ENCODE measurements around the gene CMTM4.
"Not testable (repeated sequence)": the region's sequence is repeated elsewhere in the genome, so short reads cannot be mapped to it uniquely, and the experiment has no call there.

CMTM4 gene

DNA sequence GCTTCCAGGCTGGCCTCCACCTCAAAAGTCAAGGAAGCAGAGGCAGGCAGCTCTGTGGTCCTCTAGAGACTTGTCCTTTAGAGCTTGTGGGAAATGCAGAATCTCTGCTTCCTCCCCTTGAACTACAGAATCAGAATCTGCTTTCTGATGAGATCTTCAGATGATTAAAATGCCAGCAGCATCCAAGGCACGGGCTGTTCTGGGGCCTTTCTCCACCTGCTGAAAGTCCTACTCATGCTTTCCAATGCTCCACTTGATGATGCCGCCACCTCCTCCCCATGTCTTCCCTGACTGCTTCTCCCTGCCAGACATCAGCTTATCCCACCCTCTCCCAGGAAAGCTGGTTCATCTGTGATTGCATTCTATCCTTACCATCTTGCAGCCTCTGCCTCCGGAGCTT, 58.7 kb downstream of the CMTM4 start:
- ChIA-PET CTCF (interaction anchor here (1.3 to 10.3 kb wide), 6 partner anchors 11 to 230 kb away, joined by 3 to 166 read pairs (median 6); no protein-coding TSS in a partner anchor), POLR2A (no interaction called here)
- DNase-seq (ENCODE audit: low read depth, low spot score): no peak
- no peak overlapping the region for H3K4me3 ChIP-seq (ENCODE audit: low read depth, low read length)
- TF ChIP-seq, protein P1, sequence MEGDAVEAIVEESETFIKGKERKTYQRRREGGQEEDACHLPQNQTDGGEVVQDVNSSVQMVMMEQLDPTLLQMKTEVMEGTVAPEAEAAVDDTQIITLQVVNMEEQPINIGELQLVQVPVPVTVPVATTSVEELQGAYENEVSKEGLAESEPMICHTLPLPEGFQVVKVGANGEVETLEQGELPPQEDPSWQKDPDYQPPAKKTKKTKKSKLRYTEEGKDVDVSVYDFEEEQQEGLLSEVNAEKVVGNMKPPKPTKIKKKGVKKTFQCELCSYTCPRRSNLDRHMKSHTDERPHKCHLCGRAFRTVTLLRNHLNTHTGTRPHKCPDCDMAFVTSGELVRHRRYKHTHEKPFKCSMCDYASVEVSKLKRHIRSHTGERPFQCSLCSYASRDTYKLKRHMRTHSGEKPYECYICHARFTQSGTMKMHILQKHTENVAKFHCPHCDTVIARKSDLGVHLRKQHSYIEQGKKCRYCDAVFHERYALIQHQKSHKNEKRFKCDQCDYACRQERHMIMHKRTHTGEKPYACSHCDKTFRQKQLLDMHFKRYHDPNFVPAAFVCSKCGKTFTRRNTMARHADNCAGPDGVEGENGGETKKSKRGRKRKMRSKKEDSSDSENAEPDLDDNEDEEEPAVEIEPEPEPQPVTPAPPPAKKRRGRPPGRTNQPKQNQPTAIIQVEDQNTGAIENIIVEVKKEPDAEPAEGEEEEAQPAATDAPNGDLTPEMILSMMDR (IDR thresholded peaks at IDR 0.05; ENCODE audit: insufficient read depth, low read length, missing control alignments): no peak

DNA sequence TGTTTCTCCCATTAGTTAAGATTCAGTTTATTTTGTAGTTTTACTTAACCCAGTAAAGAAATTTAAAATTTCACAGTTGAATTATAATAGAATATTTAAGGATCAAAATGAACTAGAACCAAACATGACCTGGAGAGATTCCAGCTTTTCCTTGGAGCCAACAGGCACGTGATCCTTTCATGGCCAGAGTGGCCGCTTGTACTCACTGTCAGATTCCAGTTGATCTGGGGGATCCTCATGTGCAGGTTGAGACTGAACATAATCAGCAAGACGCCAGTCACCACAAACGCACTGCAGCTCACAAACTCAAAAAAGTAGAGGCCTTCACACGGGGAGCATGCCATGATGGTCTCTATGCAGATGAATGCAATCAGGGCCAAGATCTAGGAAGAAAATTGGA, 60.3 kb downstream of the CMTM4 start:
- DNase-seq (ENCODE audit: low read depth, low spot score): no peak
- ChIA-PET CTCF (interaction anchor here (1.6 to 10.3 kb wide), 3 partner anchors 13 to 27 kb away, joined by 5 to 166 read pairs (median 15); no protein-coding TSS in a partner anchor), POLR2A (interaction anchor here (0.6 kb wide), 1 partner anchor 77 kb away, joined by 3 read pairs; no protein-coding TSS in a partner anchor)
- TF ChIP-seq, protein P1 (IDR thresholded peaks at IDR 0.05; ENCODE audit: insufficient read depth, low read length, missing control alignments): no peak
- H3K4me3 ChIP-seq (ENCODE audit: low read depth, low read length): no peak overlapping the region

DNA sequence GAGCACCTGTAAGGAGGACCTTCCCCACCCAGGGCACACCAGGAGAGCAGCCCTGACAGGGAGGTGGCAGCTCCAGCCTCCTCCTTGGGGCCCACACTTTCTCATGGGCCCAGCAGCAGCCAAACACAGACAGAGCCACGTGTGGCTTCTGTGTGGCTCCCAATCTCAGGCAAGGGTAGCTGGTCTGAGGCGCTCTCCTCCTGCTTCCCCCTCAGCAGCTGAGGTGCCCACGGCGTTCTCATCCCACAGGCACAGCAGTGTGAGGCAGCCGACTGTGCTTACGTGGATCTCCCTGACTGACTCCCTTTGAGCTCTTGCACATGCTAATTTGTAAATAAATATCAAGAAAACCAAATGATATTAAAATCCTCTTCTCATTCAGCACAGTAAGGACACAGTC, 61.1 kb downstream of the CMTM4 start:
- ChIA-PET POLR2A (interaction anchor here (0.6 kb wide), 1 partner anchor 78 kb away, joined by 3 read pairs; no protein-coding TSS in a partner anchor), CTCF (interaction anchor here (0.7 to 10.3 kb wide), 8 partner anchors 10 to 105 kb away, joined by 3 to 166 read pairs (median 4); no protein-coding TSS in a partner anchor)
- H3K4me3 ChIP-seq (ENCODE audit: low read depth, low read length): no peak overlapping the region
- no peak for DNase-seq (ENCODE audit: low read depth, low spot score)
- TF ChIP-seq, protein P1 (IDR thresholded peaks at IDR 0.05; ENCODE audit: insufficient read depth, low read length, missing control alignments): no peak

DNA sequence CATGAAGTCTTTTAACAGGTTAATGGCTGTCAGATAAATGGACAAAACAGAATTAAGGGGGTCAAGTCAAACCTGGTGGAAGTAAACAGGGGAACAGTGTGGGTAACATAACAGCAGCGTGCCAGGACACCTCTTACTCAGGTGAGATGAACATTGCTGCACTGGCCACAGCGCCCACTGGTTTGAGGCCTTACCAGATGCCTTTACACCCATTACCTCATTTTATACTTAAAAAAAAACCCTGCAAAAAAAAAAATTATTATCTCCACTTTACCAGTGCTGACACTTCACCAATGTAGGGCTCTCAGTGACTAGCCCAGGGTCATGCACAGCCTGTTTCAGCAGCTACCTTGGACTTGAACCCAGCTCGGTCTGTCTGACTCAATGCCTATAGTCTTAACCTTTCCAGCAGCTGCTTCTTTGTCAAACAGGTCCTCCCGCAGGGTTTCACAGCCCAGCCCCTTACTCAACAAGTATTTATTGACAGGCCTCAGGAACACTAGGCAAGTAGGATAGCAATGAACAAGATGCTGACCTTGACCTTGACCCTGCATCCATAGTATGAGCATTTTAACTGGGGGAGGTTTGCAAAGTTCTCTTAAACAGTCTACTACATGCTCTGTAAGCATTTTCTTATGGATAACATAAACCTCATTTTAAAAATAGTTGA, 61.9 kb downstream of the CMTM4 start:
- ChIA-PET CTCF (interaction anchor here (0.7 to 10.3 kb wide), 9 partner anchors 8 to 105 kb away, joined by 3 to 166 read pairs (median 4); no protein-coding TSS in a partner anchor), POLR2A (no interaction called here)
- DNase-seq (ENCODE audit: low read depth, low spot score): no peak
- TF ChIP-seq, protein P1 (IDR thresholded peaks at IDR 0.05; ENCODE audit: insufficient read depth, low read length, missing control alignments): no peak
- H3K4me3 ChIP-seq (ENCODE audit: low read depth, low read length): no peak overlapping the region

DNA sequence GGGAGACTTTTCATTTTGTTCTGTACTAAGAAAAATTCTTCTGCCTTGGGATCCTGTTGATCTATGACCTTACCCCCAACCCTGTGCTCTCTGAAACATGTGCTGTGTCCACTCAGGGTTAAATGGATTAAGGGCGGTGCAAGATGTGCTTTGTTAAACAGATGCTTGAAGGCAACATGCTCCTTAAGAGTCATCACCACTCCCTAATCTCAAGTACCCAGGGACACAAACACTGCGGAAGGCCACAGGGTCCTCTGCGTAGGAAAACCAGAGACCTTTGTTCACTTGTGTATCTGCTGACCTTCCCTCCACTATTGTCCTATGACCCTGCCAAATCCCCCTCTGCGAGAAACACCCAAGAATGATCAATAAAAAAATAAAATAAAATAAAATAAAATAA, 65.0 kb downstream of the CMTM4 start:
- POLR2A ChIA-PET; H3K4me3 ChIP-seq (ENCODE audit: low read depth, low read length); DNase-seq (ENCODE audit: low read depth, low spot score): not testable (repeated sequence)
- CTCF ChIA-PET: interaction anchor here (10.3 kb wide), 1 partner anchor 20 kb away, joined by 166 read pairs; no protein-coding TSS in a partner anchor

DNA sequence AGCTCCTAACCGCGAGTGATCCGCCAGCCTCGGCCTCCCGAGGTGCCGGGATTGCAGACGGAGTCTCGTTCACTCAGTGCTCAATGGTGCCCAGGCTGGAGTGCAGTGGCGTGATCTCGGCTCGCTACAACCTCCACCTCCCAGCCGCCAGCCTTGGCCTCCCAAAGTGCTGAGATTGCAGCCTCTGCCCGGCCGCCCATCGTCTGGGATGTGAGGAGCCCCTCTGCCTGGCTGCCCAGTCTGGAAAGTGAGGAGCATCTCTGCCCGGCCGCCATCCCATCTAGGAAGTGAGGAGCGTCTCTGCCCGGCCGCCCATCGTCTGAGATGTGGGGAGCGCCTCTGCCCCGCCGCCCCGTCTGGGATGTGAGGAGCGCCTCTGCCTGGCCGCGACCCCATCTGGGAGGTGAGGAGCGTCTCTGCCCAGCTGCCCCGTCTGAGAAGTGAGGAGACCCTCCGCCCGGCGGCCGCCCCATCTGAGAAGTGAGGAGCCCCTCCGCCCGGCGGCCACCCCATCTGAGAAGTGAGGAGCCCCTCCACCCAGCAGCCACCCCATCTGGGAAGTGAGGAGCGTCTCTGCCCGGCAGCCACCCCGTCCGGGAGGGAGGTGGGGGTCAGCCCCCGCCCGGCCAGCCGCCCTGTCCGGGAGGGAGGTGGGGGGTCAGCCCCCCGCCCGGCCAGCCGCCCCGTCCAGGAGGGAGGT, 65.8 kb downstream of the CMTM4 start:
- POLR2A ChIA-PET; DNase-seq (ENCODE audit: low read depth, low spot score); H3K4me3 ChIP-seq (ENCODE audit: low read depth, low read length); CTCF ChIA-PET: not testable (repeated sequence)

DNA sequence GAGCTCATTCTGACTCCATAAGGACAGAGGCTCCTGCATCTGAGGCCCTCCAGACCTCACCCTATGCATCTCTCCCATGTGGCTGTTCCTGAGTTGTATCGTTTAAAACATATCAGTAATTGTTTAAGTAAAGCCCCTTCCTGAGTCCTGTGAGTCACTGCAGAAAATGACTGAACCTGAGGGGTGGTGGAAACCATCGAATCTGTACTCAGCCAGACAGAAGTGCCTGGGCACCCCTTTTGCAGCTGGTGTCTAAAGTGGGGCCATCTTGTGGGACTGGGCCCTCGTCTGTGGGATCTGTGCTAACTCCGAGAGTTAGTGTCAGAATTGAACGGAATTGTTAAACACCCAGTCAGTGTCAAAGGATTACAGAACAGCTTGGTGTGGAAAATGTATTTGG, 66.7 kb downstream of the CMTM4 start:
- TF ChIP-seq, protein P1 (IDR thresholded peaks at IDR 0.05; ENCODE audit: insufficient read depth, low read length, missing control alignments): no peak
- CTCF ChIA-PET: interaction anchor here (0.9 to 1.5 kb wide), 2 partner anchors 21 to 122 kb away, joined by 4 to 9 read pairs; partner anchors contain the start of gene DYNC1LI2
- DNase-seq (ENCODE audit: low read depth, low spot score): no peak
- no peak overlapping the region for H3K4me3 ChIP-seq (ENCODE audit: low read depth, low read length)
- POLR2A ChIA-PET: no interaction called here

DNA sequence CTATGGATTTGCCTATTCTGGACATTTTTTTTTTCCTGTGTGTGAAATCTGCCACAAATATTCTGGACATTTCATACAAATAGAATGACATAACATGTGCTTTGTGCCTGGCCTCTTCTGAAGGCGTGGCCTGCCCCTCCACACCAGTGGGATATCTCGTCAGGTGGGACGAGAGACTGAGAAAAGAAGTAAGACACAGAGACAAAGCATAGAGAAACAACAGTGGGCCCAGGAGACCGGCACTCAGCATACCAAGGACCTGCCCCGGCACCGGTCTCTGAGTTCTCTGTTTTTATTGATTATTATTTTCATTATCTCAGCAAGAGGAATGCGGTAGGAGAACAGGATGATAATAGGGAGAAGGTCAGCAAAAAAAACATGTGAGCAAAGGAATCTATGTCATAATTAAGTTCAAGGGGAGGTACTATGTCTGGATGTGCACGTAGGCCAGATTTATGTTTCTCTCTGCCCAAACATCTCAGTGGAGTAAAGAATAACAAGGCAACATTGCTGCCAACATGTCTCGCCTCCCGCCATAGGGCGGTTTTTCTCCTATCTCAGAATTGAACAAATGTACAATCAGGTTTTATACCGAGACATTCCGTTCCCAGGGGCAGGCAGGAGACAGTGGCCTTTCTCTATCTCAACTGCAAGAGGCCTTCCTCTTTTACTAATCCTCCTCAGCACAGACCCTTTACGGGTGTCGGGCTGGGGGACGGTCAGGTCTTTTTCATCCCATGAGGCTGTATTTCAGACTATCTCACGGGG, 68.7 kb downstream of the CMTM4 start:
- H3K4me3 ChIP-seq (ENCODE audit: low read depth, low read length); POLR2A ChIA-PET; DNase-seq (ENCODE audit: low read depth, low spot score): not testable (repeated sequence)
- CTCF ChIA-PET: interaction anchor here (1.2 to 2.2 kb wide), 2 partner anchors 19 to 20 kb away, joined by 3 to 6 read pairs; no protein-coding TSS in a partner anchor
